ENCODE measurements around the gene SLC5A7. TPM values are rescaled to one million over a fixed set of nuclear protein-coding genes. Genes with fewer than 3 reads are reported as not detected.

SLC5A7 gene
- total RNA-seq (2014; rRNA removed; shearing (Covaris generic)): not detected in 2 replicates

DNA sequence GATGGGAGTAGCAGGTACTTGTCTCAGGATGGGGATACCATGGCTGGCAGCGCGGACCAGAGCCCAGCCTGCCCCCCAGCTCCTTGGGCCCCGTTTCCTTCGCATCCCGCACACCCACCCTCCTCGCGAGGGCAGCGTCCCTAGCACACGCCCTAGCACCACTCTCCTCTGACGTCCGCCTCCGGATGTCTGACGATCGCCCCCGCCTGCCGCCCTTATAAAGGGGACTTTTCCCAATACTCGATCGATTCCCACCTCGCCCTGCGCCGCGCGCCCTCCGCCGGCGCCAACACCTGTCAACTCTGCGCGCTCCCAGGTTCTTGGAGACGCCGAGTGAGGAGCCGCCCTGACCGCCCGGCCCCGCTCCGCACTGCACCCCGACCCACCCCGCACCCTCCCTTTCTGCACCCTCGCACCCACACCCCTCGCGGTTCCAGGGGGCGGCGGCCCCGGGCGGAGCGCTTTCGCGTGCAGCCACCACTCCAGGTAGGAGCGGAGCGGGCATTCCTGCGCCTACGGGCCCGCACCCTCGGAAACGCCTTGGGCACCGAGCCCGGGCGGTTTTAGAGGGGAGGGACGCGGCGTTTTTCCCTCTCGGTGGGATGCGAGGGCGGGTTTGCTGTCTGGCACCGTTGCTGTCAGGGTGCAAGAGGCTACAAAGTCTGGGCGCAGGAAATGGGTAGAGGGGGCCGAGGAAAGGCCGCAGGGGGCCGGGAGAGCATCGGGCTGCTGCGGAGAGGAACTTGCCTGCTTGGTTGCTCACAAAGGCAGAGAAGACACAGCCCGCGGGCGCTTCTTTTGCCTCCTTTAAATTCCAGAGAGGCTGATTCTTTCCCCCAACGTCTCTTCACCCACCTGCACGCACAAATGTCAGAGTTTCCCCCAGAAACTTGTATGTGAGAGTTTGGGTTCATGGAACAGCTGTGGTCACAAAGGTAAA, at the start of gene SLC5A7:
Gene SLC5A7 (plus strand): TSS at position 247 of the 940 bp plus-strand sequence. CDS start 1,632 bp downstream, outside the sequence.
- DNase-seq (ENCODE audit: low spot score): no peak
- in situ Hi-C loops (cut with HindIII; ENCODE audit: low sequenced_read_pairs): no loop called here

DNA sequence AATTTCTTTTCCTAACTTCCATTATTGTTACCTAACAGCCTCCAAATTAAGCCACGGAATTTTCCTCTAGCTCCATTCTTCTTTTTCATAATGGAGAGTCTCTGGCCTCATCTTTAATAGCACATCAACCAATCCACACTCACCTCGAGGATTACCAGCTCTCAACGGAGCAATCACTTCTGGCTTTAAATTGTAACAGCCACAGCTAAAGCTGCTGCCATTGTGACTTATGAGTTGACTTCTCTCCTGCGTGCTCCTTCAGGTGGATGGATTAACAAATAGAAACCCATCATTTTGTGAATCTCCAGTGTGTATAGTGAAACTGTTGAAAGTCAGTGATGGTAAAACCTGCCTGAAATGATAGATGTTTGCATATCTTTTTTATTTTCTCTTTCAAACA, 24.9 kb upstream of the SLC5A7 start:
- in situ Hi-C loops (cut with HindIII; ENCODE audit: low sequenced_read_pairs): no loop called here
- no peak for DNase-seq (ENCODE audit: low spot score)

DNA sequence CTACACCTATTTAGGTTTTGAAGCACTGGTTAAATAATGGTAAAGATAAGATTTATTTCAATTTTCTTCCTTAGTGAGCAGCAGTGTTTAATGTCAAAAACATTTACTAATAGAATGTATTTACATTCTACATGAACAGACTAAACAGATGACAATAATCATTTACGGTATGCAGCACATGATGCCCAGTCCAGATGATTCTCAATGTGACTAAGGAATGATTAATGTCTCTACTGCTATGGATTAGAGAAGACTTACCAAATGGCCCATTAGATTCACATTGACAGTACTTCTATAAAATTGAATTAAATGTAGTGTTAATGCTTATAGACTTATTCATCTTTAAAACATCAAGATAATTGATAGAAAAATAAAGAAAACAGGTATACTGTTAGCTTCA, 22.1 kb upstream of the SLC5A7 start:
- DNase-seq (ENCODE audit: low spot score): no peak
- in situ Hi-C loops (cut with HindIII; ENCODE audit: low sequenced_read_pairs): no loop called here

DNA sequence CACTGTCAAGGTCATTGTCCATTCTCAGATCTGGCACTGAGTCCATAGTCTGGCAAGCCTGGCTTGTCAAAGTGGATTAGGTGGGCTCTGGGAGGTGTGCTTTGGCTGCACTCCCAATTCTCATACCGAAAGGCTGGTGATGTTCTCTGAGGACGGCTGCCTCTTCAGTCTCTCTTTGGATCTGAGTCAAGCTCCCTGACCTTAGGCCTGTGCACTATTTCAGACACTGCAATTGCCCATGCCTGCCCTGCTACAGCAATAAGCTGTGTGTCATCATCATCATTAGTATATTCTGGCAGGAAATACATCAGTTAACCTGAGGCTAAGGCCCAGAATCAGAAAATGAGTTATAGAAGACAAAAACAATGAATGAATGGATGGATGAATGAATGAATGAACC, 1.6 kb upstream of the SLC5A7 start:
- in situ Hi-C loops (cut with HindIII; ENCODE audit: low sequenced_read_pairs): no loop called here
- DNase-seq (ENCODE audit: low spot score): no peak

DNA sequence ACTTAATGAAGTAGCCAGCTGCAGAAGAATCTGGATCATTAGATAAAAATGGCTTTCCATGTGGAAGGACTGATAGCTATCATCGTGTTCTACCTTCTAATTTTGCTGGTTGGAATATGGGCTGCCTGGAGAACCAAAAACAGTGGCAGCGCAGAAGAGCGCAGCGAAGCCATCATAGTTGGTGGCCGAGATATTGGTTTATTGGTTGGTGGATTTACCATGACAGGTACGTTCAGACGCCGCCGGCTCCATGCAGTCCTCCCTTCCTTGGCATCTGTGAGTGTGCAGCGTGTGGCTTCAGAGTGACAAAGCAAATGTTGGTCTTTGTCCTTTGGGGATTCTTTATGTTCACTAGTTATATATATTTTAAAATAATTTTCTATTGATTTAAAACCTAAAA, 1.8 kb downstream of the SLC5A7 start:
- in situ Hi-C loops (cut with HindIII; ENCODE audit: low sequenced_read_pairs): no loop called here
- no peak for DNase-seq (ENCODE audit: low spot score)

DNA sequence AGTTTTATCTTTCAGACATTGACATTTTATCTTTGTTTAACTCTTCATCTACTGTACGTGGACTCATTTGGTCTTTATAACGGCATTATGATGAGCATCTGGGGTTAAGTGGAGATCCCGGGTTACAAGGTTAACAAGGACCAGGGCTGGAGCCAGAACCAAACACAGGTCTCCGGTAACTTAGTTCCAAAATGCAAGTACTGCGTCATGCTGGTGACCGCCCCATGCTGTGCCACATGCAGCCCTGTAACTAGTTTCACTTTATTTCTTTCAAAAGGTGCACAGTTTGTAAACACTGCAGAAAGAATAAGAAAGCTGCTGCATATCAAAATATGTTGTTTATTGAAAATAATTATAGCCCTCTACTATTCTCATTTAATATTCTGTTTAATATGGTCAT, 3.1 kb downstream of the SLC5A7 start:
- DNase-seq (ENCODE audit: low spot score): no peak
- in situ Hi-C loops (cut with HindIII; ENCODE audit: low sequenced_read_pairs): no loop called here

DNA sequence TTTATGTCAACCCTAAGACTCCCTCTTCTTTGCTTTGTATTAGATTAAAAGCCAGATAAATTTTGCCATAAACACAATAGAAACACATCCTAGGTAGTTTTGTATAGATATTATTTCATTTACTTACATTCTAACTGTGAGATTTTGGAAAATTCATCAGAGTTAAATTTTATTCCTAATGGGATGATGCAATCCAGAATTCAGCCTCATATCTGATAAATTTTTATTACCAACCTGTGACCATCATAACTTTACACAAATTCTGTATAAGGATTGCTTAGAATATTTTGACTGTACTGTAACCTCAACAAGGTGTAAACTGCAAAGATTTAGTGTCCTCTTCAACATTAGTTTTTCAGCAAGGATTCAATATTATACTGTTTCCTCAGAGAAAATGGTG, 4.4 kb downstream of the SLC5A7 start:
- in situ Hi-C loops (cut with HindIII; ENCODE audit: low sequenced_read_pairs): no loop called here
- no peak for DNase-seq (ENCODE audit: low spot score)

DNA sequence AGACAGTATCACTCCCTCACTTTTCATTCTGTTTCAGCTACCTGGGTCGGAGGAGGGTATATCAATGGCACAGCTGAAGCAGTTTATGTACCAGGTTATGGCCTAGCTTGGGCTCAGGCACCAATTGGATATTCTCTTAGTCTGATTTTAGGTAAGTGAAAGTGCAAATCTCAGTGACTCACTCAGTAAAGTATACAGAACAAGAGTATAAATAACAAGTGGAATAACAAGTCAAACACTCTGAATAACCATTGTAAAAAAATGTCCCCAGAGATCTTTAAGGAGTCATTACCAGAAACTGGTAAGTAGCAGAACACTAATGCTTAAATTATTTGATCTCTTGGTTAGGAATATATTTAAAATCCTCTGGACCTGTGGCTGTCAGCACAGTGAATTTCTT, 5.7 kb downstream of the SLC5A7 start:
- in situ Hi-C loops (cut with HindIII; ENCODE audit: low sequenced_read_pairs): no loop called here
- no peak for DNase-seq (ENCODE audit: low spot score)

DNA sequence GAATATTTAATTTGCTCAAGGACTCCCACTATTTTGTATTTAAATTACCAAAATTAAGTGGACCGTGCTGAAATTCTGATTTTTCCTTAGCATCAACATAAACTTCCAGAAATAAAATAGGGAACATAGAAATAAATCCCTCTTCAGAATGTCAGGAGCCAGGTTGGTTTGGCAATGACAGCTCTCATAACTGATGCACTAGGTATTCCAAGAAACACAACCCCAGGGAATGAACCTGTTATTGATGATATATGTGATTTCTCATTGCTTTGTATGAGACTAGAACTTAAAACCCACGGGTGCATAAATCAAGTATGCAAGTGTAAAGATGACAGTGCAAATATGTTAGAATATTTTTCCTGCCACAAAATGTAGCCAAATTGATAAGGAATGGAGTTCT, 12.8 kb downstream of the SLC5A7 start:
- DNase-seq (ENCODE audit: low spot score): no peak
- in situ Hi-C loops (cut with HindIII; ENCODE audit: low sequenced_read_pairs): no loop called here

DNA sequence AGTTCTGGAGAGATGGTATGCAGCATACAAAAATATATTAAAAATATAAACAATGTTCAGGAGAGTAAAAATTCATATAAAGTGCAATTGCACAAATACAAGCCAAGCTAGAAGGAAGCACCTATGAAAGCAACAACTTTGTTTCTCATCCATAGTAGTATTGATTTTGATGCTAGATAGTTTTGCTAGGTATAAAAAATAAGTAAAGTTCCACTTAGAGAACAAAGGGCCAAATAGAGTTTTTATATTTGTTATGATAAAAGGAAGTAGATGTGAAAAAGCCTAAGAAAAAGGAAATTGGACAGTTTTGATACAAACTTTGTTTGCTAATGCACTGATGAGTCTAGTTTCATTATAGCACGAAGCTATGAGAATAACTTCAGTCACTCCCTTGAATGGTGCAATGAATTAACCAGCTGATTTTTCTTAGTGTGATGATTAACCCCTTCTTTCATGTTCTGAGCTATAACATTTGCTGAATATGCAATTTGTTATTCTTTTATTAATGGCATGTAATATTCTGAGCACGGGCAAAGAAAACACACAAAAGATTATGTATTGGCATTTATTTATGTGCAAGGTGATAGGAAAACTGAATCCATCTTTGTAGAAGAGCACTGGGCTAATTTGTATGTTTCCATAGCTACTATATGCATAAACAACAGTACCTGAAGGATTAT, 24.7 kb downstream of the SLC5A7 start:
- DNase-seq (ENCODE audit: low spot score): no peak
- in situ Hi-C loops (cut with HindIII; ENCODE audit: low sequenced_read_pairs): no loop called here

DNA sequence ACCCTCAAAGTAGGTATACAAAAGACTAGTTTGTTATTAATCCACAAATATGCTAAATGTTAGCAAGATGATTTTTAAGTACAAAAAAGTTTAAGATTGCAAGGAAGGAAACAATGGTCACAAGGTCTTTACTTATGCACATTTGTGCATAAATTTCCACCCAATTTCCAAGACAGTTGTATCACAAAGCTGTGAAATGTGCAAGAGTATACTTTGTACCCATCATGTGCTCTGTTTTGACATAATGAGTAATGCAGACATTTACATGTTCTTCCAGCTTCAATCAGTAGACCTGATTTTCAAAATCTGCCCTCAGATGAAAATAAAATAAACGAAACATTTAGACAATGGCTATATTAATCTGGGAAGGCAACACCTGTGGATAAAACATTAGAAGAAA, 27.0 kb downstream of the SLC5A7 start:
- in situ Hi-C loops (cut with HindIII; ENCODE audit: low sequenced_read_pairs): no loop called here
- no peak for DNase-seq (ENCODE audit: low spot score)

DNA sequence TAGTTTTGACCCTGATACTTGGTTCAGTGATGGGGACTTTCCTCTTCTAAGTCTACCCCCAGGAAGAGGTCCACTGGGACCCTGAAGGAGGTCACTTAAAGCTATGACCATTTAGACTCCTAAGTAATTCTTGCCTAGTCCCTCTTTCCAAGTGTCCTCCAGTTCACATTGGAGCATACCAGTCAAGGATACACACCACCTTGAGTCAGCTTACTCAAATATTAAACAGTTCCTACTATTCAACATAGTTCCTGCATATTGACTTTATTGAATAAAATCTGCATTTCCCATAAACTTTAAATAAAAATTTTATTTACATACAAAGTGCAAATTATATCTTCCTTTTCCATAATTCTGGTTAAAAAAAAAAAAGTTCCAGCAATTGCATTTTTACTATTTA, 36.3 kb downstream of the SLC5A7 start:
- in situ Hi-C loops (cut with HindIII; ENCODE audit: low sequenced_read_pairs): no loop called here

DNA sequence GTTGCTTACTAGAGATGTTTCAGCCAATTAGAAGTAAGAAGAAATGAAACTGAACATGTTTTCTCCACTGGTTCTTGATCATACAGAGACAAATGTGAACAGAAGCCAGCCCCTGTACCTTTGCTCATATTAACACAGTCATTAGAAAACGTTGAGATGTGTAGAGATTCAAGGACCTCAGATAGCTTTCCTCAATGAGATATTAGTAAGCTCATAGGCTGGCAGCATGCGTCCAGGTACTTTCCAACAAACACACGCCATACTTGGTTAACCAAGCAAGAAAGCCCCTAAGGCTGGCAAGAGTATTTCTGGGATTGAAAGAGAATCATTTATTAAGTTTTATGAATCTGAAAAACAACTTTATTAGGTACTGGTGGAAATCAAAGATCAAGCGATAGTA, 37.5 kb downstream of the SLC5A7 start:
- no peak for DNase-seq (ENCODE audit: low spot score)

More for the DNA sequence above, 36.3 kb downstream of the SLC5A7 start:
- no peak for DNase-seq (ENCODE audit: low spot score)

DNA sequence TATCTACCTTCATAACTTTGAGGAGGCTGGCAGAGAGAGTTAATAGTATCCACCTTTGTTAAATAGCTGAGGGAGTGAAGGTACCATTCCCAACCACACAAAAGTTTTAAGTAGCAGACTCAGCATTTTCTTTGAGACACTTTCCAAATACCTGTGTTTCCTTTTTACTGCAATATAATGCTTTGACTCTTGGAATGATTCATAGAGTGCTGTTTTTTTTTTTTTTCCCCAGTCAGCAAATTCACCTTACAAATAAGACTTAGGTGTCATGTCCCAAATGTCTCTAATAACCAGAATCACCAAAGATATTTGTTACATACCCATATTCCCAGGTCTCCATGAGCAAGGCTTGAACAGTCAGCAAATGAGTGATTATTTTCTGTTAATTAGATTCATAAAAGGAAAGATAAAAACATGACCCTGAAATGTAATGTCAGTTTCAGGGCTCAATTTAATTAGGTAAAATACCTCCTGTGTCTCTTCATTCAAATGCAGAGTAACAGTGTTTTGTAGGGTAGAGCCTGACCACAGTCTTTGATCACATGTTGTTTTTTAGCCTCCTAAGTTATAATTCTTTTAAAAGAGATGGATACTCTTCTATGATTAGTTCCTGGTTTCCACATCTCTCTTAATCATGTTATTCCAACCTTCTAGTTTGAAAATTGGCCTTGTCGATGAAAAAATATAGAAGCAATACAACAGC, 39.9 kb downstream of the SLC5A7 start:
- no peak for DNase-seq (ENCODE audit: low spot score)
- in situ Hi-C loops (cut with HindIII; ENCODE audit: low sequenced_read_pairs): no loop called here

More for the DNA sequence above, 37.5 kb downstream of the SLC5A7 start:
- in situ Hi-C loops (cut with HindIII; ENCODE audit: low sequenced_read_pairs): no loop called here

DNA sequence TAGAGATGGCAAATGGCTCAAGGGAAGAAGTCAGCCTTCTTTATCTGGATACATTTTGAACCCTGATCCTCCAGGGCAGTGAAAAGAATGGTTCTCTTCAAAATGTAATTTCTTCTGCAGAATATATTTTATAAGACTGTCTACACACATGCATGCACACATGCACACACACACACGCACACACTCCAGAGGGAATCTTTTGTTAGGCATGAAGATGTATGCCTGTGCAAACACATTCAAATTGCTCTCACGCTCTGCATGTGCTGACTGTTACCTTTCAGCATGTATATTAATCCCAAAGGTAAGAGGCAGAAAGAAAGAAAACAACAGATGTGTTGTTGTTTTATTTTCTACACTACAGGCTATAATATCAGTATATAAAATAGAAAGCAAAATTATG, 43.2 kb downstream of the SLC5A7 start:
- in situ Hi-C loops (cut with HindIII; ENCODE audit: low sequenced_read_pairs): no loop called here
- DNase-seq (ENCODE audit: low spot score): no peak

DNA sequence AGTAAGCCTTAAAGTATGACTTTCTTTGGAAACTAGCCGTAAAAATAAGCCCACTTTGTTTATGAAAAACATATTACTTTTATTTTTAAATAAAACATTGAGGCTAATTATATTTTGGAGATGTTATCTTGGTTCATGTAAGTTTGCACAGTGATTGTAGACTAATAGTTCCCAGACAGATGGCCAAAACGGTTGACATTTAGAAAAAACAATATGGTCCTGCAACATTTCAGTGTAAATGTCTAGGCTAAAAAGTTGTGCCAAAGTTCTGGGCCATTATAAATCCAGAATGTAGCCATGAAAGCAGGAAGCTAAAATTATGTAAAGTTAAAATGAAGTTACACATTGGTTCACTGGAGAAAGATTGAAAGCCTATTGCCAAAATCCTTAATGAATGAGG, 43.6 kb downstream of the SLC5A7 start:
- DNase-seq (ENCODE audit: low spot score): no peak
- in situ Hi-C loops (cut with HindIII; ENCODE audit: low sequenced_read_pairs): no loop called here

DNA sequence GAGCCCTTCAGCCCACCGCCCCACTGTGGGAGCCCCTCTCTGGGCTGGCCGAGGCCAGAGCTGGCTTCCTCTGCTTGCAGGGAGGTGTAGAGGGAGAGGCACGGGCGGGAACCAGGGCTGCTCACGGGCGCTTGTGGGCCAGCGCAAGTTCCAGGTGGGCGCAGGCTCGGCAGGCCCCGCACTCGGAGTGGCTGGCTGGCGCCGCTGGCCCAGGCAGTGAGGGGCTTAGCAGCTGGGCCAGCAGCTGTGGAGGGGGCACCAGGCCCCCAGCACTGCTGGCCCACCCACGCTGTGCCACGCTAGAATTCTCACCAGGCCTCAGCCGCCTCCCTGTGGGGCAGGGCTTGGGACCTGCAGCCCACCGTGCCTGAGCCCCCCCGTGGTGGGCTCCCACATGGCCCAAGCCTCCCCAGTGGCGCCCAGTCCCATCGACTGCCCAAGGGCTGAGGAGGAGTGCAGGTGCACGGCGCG, 45.2 kb downstream of the SLC5A7 start:
- in situ Hi-C loops (cut with HindIII; ENCODE audit: low sequenced_read_pairs): no loop called here
- no peak for DNase-seq (ENCODE audit: low spot score)

DNA sequence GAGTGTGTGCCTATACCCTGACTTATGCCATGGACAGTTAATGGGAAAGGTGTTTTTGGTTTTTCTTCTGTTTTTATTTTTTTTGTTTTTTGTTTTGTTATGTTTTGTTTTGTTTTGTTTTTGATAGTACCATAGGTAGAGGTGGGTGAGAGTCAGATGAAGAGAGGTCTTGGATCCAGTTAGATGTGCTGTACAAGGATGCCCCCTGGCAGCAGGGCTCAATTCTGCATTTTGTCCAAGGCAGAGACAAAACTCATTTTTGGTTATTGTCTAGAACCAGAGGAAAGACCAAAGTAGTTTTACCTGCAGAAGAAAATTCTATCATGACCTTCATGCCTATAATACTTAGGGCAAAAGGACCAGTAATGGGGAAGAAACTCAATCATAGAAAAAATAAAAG, 48.5 kb downstream of the SLC5A7 start:
- no peak for DNase-seq (ENCODE audit: low spot score)
- in situ Hi-C loops (cut with HindIII; ENCODE audit: low sequenced_read_pairs): no loop called here

DNA sequence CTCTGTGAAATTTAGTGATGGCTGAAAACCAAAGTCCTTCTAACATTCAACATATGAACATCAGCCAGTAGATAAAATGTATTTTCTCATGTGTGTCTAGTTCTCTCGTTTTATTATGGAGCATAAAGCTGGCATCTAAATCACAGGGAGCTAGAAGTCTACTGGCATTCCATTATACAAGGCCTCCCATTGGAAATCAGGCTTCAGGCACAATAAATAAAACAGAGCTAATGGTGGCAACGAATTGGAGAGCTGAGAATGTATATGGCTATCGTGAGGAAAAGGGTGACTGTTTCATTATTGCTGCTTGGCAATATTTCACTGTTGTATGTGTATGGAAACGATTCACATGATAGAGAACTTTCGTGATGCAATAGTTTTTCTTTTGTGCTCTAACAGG, 62.4 kb downstream of the SLC5A7 start:
- in situ Hi-C loops (cut with HindIII; ENCODE audit: low sequenced_read_pairs): no loop called here
- DNase-seq (ENCODE audit: low spot score): no peak
